ENCODE measurements around the gene IRF2BP1.

DNA sequence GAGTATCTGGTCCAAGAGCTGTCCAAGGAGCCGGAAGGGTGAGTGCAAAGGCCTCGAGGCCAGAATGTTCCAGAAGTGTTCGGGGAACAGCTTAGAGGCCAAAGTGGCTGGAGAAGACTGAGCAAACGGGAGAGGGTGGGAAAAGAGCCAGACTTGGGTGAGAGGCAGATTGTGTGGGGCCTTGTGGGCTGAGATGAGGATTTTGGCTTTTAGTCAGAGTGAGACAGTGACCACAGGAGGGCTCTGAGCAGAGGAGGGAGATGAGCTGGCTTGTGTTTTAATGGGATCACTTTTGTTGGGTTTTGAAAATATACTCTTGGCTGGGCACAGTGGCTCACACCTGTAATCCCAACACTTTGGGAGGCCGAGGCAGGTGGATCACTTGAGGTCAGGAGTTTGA is 23.0 kb upstream of the IRF2BP1 start:
- no peak for TF ChIP-seq POLR2A (IDR thresholded peaks at IDR 0.05)
- TF ChIP-seq CTCF (IDR thresholded peaks at IDR 0.05), result no peak

Measured in sigmoid colon (tissue), 3 donors.